Hematopoietic multipotent progenitor cell treated with erythropoietin and hydrocortisone succinate and interleukin-3 and kit ligand, for 8 days (in vitro differentiated cells): ENCODE data around the gene SPEF1.
A peak's percentile ranks its signal among the peaks of the same experiment; 100 is the strongest.
"Not testable (repeated sequence)": the region's sequence is repeated elsewhere in the genome, so short reads cannot be mapped to it uniquely, and the experiment has no call there.

ENCODE experiments used
- DNase-seq: peaks from one replicate; pipeline ENCODE4 v3.0.0-alpha.2; 2015

SPEF1 gene

GRCh38 chr20:3781153-3781910, at the start of gene SPEF1:
SPEF1 (minus strand) TSS chr20:3781448; CDS start chr20:3781287, 161 bp downstream.
- DNase-seq: peak; percentile 93

- not testable (repeated sequence) for DNase-seq
Measured at GRCh38 chr20:3829891-3830290, 48.6 kb upstream of the SPEF1 start.

- DNase-seq: no peak
Measured at GRCh38 chr20:3828798-3829197, 47.5 kb upstream of the SPEF1 start.

- no peak for DNase-seq
Measured at GRCh38 chr20:3826420-3826819, 45.2 kb upstream of the SPEF1 start.

GRCh38 chr20:3825526-3825925, 44.3 kb upstream of the SPEF1 start:
- no peak for DNase-seq

GRCh38 chr20:3823881-3824280, 42.6 kb upstream of the SPEF1 start:
- no peak for DNase-seq

- no peak for DNase-seq
Measured at GRCh38 chr20:3821996-3822395, 40.7 kb upstream of the SPEF1 start.

- DNase-seq: no peak
Measured at GRCh38 chr20:3820901-3821727, 39.9 kb upstream of the SPEF1 start.

GRCh38 chr20:3820048-3820900, 39.0 kb upstream of the SPEF1 start, which contains the start of gene AP5S1:
AP5S1 (plus strand) TSS chr20:3820547; CDS start chr20:3822118, 1,571 bp downstream.
- DNase-seq: peak; percentile 96

GRCh38 chr20:3819411-3820047, 38.3 kb upstream of the SPEF1 start:
- DNase-seq: peak; percentile 17

GRCh38 chr20:3818155-3819151, 37.2 kb upstream of the SPEF1 start:
- peak; percentile 85 for DNase-seq

GRCh38 chr20:3815703-3816315, 34.6 kb upstream of the SPEF1 start:
- no peak for DNase-seq

GRCh38 chr20:3814928-3815495, 33.8 kb upstream of the SPEF1 start:
- DNase-seq: no peak

- DNase-seq: no peak
Measured at GRCh38 chr20:3813848-3814581, 32.8 kb upstream of the SPEF1 start.

- DNase-seq: no peak
Measured at GRCh38 chr20:3812975-3813847, 32.0 kb upstream of the SPEF1 start.

GRCh38 chr20:3812259-3812681, 31.0 kb upstream of the SPEF1 start:
- no peak for DNase-seq

- peak; percentile 96 for DNase-seq
Measured at GRCh38 chr20:3811467-3812258, 30.4 kb upstream of the SPEF1 start.

GRCh38 chr20:3808544-3808943, 27.3 kb upstream of the SPEF1 start:
- no peak for DNase-seq
